Measurements from ENCODE around the gene DAB2.

DAB2 gene

GRCh38 chr5:39355324-39355723 lies 69.5 kb downstream of the DAB2 start:
- no peak for DNase-seq (ENCODE audit: low read depth)
- no peak for TF ChIP-seq CTCF (IDR thresholded peaks at IDR 0.05; ENCODE audit: insufficient read depth, low read depth, low read length, missing control alignments)
- H3K4me3 ChIP-seq (ENCODE audit: low read depth, low read length) = no peak overlapping the region

- no peak for TF ChIP-seq CTCF (IDR thresholded peaks at IDR 0.05; ENCODE audit: insufficient read depth, low read depth, low read length, missing control alignments)
- DNase-seq (ENCODE audit: low read depth) = no peak
- no peak overlapping the region for H3K4me3 ChIP-seq (ENCODE audit: low read depth, low read length)
Observed at GRCh38 chr5:39353717-39354399, 70.9 kb downstream of the DAB2 start.

- TF ChIP-seq CTCF (IDR thresholded peaks at IDR 0.05; ENCODE audit: insufficient read depth, low read depth, low read length, missing control alignments) = no peak
- no peak for DNase-seq (ENCODE audit: low read depth)
- no peak overlapping the region for H3K4me3 ChIP-seq (ENCODE audit: low read depth, low read length)
Observed at GRCh38 chr5:39352951-39353350, 71.8 kb downstream of the DAB2 start.

- DNase-seq (ENCODE audit: low read depth) = no peak
- TF ChIP-seq CTCF (IDR thresholded peaks at IDR 0.05; ENCODE audit: insufficient read depth, low read depth, low read length, missing control alignments) = no peak
- H3K4me3 ChIP-seq (ENCODE audit: low read depth, low read length) = no peak overlapping the region
Observed at GRCh38 chr5:39352170-39352569, 72.6 kb downstream of the DAB2 start.

- no peak for DNase-seq (ENCODE audit: low read depth)
- TF ChIP-seq CTCF (IDR thresholded peaks at IDR 0.05; ENCODE audit: insufficient read depth, low read depth, low read length, missing control alignments) = no peak
- no peak overlapping the region for H3K4me3 ChIP-seq (ENCODE audit: low read depth, low read length)
Observed at GRCh38 chr5:39349484-39349883, 75.3 kb downstream of the DAB2 start.

GRCh38 chr5:39342460-39342859 lies 82.3 kb downstream of the DAB2 start:
- no peak for DNase-seq (ENCODE audit: low read depth)
- TF ChIP-seq CTCF (IDR thresholded peaks at IDR 0.05; ENCODE audit: insufficient read depth, low read depth, low read length, missing control alignments) = no peak
- no peak overlapping the region for H3K4me3 ChIP-seq (ENCODE audit: low read depth, low read length)

- no peak for DNase-seq (ENCODE audit: low read depth)
- no peak overlapping the region for H3K4me3 ChIP-seq (ENCODE audit: low read depth, low read length)
- TF ChIP-seq CTCF (IDR thresholded peaks at IDR 0.05; ENCODE audit: insufficient read depth, low read depth, low read length, missing control alignments) = no peak
Observed at GRCh38 chr5:39341896-39342295, 82.9 kb downstream of the DAB2 start.
